ENCODE results near the gene SEPTIN5. TPM values are rescaled to one million over a fixed set of nuclear protein-coding genes. Genes with fewer than 3 reads are reported as not detected.

Gene SEPTIN5
- total and polyA plus RNA-seq, 9 of the 15 experiments (the other 6 are each of a cell fraction or from before 2014, with no cell fraction given), result 0.03 to 195 (median 119) TPM

- H3K9me3 ChIP-seq (replicated peaks; ENCODE audit: control insufficient read depth, insufficient read depth, low read depth, low read length), result no peaks in the 10 kb centered on the region
- H3K4me1 ChIP-seq (replicated peaks in 1 of 2; ENCODE audit: control insufficient read depth in 2 of 2, insufficient read depth in 2 of 2, low read length in 2 of 2), result peaks cover 23 to 93% of the 10 kb centered on the region in 2 experiments; a peak in 4 of 5 replicates
- H3K9me1 ChIP-seq (ENCODE audit: control insufficient read depth, insufficient read depth, low read length), result peaks cover 9% of the 10 kb centered on the region
- ATAC-seq (no peak), FAIRE-seq (no peak), DNase-seq (ENCODE audit: extremely low read depth in 1 of 4, low spot score in 3 of 4) (peak in 2 of 4 experiments; percentile 71 to 78)
- CTCF ChIA-PET (ENCODE audit: low intra/inter-chr PET ratio), result interaction anchor here (0.7 to 1.0 kb wide), 2 partner anchors 107 to 149 kb away, joined by 3 to 7 read pairs; no protein-coding TSS in a partner anchor
- peak overlapping the region; percentile 76 for H3K4me2 ChIP-seq (ENCODE audit: insufficient read depth, low read length)
- 49% methylated on average over 93 of the region's 117 CpGs for WGBS (ENCODE audit: insufficient coverage, low coverage, missing lambda C conversion rate)
- H3K27ac ChIP-seq (ENCODE audit: extremely low read depth, low read depth, low read length), result peak overlapping the region; percentile 13; the same call in 2 of the 3 replicates
- H3K36me3 ChIP-seq (ENCODE audit: control insufficient read depth, insufficient read depth, low read length), result peaks cover 8% of the 10 kb centered on the region; the same call in 1 of the 3 replicates
- in situ Hi-C loops (cut with MboI), result no loop called here
- H2AFZ ChIP-seq (ENCODE audit: low read depth, low read length), result peak overlapping the region; percentile 42; the same call in 1 of the 2 replicates
- BruUV-seq (replicated peaks), result no TSS peak
- peaks cover 14 to 38% of the 10 kb centered on the region in 2 experiments; a peak in 4 of 5 replicates for H3K27me3 ChIP-seq (ENCODE audit: control insufficient read depth in 2 of 2, insufficient read depth in 2 of 2, low read length in 2 of 2)
- peak overlapping the region; percentile 58 to 87 for H3K9ac ChIP-seq (ENCODE audit: insufficient read depth in 1 of 2, low read depth in 2 of 2, low read length in 2 of 2)
- POLR2A ChIA-PET, result interaction anchor here (0.6 to 6.7 kb wide), 18 partner anchors 8 to 1257 kb away, joined by 3 to 78 read pairs (median 6); no protein-coding TSS in a partner anchor
- intact Hi-C loops (cut with micrococcal nuclease), result no loop called here
- peak overlapping the region; percentile 36 for H3K4me3 ChIP-seq
- peaks cover 25% of the 10 kb centered on the region for H3K79me2 ChIP-seq (ENCODE audit: control insufficient read depth, insufficient read depth, low read length)
- H4K20me1 ChIP-seq (replicated peaks; ENCODE audit: control insufficient read depth, insufficient read depth, low read length), result peaks cover 20% of the 10 kb centered on the region
- TF ChIP-seq ZNF668 (CRISPR knock-in tag; IDR thresholded peaks at IDR 0.05), result 0 out of 2 replicates have a peak, but pooled peaks have one; percentile 9
- peak; percentile 32; the same call in 1 of the 2 replicates for TF ChIP-seq ERF (CRISPR knock-in tag; IDR thresholded peaks at IDR 0.05)
- TF ChIP-seq SMAD1 (IDR thresholded peaks at IDR 0.05; ENCODE audit: low read depth, low read length, partially characterized antibody), result peak; percentile 7
- peak; percentile 63 for TF ChIP-seq ZNF395 (CRISPR knock-in tag; IDR thresholded peaks at IDR 0.05)
- peak; percentile 74 for TF ChIP-seq L3MBTL2 (IDR thresholded peaks at IDR 0.05)
- TF ChIP-seq SIN3A (IDR thresholded peaks at IDR 0.05; ENCODE audit: borderline replicate concordance in 2 of 2, control insufficient read depth in 1 of 2, low read depth in 2 of 2, low read length in 2 of 2), result peak; percentile 44 to 45; a peak in 1 of 4 replicates
- no peak for TF ChIP-seq XRCC5 (IDR thresholded peaks at IDR 0.05; ENCODE audit: low read depth, low read length)
- TF ChIP-seq UBTF (IDR thresholded peaks at IDR 0.05; ENCODE audit: borderline replicate concordance in 1 of 2, low read depth in 2 of 2, low read length in 2 of 2), result peak; percentile 9 to 89; a peak in 3 of 4 replicates
- TF ChIP-seq CGGBP1 (CRISPR knock-in tag; IDR thresholded peaks at IDR 0.05), result no peak
- TF ChIP-seq CXXC5 (CRISPR knock-in tag; IDR thresholded peaks at IDR 0.05), result peak; percentile 49
- no peak for TF ChIP-seq BMI1 (IDR thresholded peaks at IDR 0.05; ENCODE audit: low read length)
- TF ChIP-seq SAP30 (IDR thresholded peaks at IDR 0.05; ENCODE audit: borderline replicate concordance, insufficient read depth, low read depth, low read length, poor library complexity, severe bottlenecking), result peak; percentile 40
- no peak for TF ChIP-seq NR1H2 (CRISPR knock-in tag; IDR thresholded peaks at IDR 0.05)
- TF ChIP-seq CEBPG (CRISPR knock-in tag; IDR thresholded peaks at IDR 0.05), result no peak
- TF ChIP-seq CEBPG (tag; conservative IDR thresholded peaks at IDR 0.05 in 1 of 2, IDR thresholded peaks at IDR 0.05 in 1 of 2), result no peak
Observed at GRCh38 chr22:19760951-19761724, 46.8 kb downstream of the SEPTIN5 start.
